Measurements from ENCODE around the gene PRKCH.
A peak's percentile ranks its signal among the peaks of the same experiment; 100 is the strongest.

PRKCH gene

GRCh38 chr14:61537563-61538463, 216.4 kb downstream of the PRKCH start:
- peak; percentile 25 for DNase-seq

DNA sequence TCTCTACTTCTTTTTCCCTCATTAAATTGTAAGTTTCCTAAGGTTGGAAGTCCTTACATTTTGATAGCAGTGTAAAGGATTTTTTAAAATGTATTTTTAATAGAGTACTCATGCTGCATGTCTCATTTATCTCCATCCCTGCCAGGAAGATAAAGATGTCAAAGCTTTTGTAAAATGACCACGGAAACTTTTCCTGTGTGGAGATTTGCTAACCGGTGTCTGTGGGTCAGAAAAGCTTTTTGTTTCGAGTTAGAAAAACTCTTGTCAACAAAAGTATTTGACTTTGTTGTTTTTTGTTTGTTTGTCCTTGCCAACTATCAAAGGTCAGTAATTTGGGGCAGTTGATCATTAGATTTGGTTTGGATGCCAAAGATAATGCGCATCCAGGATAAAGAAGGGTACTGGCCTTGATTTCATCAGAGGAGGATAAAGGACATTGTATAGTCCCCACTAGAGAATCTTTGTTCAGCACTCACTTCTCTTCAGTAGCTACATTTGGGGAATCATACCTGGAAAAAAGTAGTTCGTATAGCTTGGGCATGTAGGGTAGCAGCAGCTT, 217.2 kb downstream of the PRKCH start:
- no peak for DNase-seq

DNA sequence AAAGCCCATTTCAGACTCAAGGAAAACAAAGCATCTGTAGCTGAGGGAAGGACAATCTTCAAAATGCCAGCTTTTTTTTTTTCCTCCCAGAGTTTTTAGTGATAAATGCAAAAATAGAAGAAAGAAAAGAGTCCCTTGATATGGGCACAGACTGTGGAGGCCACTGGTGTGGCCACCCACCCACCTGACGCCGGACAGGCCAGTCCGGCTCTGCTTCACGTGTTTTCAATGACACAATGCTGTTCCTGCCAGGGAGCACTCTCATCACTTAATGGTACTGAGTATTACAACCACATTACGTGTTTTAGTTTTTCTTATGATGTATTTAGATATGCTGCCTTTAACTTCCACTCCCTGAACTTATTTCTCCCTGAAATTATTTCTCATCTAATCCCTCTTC, 218.3 kb downstream of the PRKCH start:
- DNase-seq: no peak

- no peak for DNase-seq
These were observed 219.6 kb downstream of the PRKCH start for GRCh38 chr14:61540931-61541330.

GRCh38 chr14:61542848-61543790, 221.7 kb downstream of the PRKCH start:
- DNase-seq: no peak

GRCh38 chr14:61543946-61544345, 222.6 kb downstream of the PRKCH start:
- DNase-seq: no peak

GRCh38 chr14:61544448-61545330, 223.3 kb downstream of the PRKCH start:
- DNase-seq: no peak

DNA sequence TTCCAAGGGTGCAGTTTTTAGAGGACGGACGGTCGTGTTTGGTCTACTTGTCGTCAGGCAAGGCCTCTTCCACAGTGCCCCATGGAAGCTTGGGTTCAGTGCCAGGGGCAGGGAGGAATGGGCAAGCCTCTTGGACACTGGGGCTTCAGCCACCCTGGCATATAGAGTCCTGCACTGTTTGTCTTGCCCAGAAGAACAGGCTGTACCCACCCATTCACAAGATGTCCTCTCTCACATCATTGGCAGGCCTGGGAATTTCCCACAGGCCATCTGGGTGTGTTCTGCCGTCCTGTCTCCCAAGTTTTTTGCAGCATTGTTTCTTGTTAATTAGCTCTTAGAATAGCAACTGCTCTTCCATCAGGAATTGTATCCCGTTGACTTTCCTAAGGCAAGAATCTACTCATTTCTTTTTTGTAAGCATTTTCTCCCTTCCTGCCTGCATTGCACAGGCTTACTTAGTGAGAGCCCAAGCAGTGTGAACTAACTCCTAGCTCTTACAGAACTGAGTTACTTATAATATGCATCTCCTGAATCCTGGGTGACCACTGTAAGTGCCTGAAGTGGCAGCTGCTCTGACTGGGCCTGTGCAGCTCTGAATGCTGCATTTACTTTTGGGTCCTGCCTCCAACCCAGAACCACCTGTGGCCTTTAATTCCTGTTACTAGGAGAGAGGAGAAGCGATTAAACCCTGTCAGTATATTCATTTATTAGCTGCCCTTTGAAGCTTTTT, 224.5 kb downstream of the PRKCH start:
- no peak for DNase-seq

GRCh38 chr14:61547186-61548069, 226.0 kb downstream of the PRKCH start:
- DNase-seq: no peak

DNA sequence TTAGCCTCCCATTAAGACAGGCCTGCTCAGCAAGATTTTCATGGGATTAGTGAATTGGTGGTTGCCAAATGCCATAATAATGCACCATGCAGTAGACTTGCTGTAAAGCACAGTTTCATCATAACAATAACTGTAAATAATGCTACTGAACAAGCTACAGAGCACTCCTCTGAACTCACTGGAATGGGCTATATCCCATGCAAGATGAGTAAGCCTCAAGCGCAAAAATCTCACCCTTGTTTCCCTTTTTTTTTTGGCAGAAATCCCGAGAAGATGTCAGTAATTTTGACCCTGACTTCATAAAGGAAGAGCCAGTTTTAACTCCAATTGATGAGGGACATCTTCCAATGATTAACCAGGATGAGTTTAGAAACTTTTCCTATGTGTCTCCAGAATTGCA, 228.0 kb downstream of the PRKCH start:
- no peak for DNase-seq

- DNase-seq: no peak
These were observed 230.0 kb downstream of the PRKCH start for GRCh38 chr14:61551384-61551783.

- DNase-seq: no peak
These were observed 230.9 kb downstream of the PRKCH start for GRCh38 chr14:61552241-61552640.

- DNase-seq: peak; percentile 37
These were observed 232.6 kb downstream of the PRKCH start for GRCh38 chr14:61553730-61554641.

DNA sequence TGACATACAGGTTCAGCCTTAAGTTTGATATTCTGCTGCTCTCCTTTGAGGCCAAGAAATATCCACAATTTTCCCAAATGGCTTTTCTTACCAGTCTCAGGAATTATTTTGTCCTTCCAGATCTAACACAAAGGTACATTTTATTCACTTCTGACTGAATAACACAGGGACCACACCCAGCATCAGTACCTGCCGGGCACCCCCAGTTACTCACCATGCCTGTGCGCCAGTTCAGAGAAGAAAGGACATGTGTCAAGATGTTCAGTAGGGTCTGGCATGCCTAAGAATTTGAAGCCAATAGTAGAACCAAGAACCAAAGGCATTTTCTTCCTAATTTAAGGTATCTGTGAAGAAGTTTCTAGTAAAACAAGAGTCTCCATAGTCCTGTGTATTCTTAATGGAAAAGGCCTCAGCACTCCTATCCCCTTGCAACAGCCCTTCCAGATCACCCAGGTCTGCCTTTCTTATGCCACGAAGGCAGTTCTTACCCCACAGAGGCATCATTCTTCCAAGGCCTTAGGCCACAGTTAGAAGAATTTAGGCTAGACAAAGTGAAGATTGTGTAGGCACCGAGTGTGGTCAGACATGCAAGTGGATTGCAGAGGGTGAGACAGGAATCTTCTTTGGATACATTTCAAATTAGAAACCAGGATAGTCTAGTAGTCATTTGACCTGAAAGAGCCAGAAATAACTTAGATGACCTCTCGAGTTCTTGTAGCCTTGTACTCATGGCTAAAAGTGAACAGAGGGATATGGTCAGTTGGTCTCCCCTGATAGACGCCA, 233.9 kb downstream of the PRKCH start:
- no peak for DNase-seq

DNA sequence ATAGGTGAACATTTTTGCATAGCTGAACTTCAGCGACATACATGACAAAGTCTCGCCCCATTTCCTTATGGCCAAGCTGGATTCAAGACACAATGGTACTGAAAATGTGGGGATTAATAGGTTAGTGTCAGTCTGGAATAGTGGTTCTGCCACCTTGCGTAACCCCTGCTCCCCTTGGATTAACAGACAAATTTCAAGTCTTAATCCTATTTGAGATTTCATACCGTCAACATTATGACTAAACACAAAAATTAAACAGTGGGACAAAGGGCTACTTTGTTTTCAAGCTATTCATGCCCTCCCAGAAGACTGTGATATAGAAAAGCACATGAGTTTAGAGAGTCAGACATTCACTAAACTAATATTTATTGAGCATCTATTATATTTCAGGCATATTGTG, 235.1 kb downstream of the PRKCH start:
- DNase-seq: no peak

- DNase-seq: no peak
These were observed 235.9 kb downstream of the PRKCH start for GRCh38 chr14:61557262-61557661.

DNA sequence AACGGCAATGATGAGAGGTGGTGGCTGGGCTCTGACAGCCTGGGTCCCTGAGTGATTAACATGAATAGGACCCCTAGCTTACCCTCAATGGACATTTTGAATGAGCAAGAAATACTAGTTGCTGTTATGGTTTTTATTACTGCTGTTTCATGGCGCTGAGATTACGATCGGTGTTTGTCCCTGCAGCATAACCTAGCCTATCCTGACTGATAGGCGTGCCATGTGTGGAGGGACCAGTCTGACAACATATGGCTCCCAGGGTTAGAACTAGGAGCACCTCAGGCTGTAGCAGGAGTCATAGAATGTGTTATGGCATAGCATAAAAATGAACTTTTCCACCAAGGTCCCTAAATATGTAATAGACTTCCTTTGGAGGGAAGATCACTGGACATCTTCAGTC, 236.5 kb downstream of the PRKCH start:
- no peak for DNase-seq

- DNase-seq: no peak
These were observed 236.9 kb downstream of the PRKCH start for GRCh38 chr14:61558271-61558670.

Measured in CD4-positive, alpha-beta T cell treated with Interferon gamma for 1 hour (primary cell).